DOHH2 (cell line): ENCODE results near the gene GJB6.

ENCODE experiments used
- CTCF ChIP-seq: fragments of 200-600 bp; sonication (generic); IDR thresholded peaks from one replicate; pipeline ENCODE4 v1.5.1; 2014; ENCODE audit warnings: antibody characterized with exemption, mild to moderate bottlenecking, low read depth, low read length; ENCODE audit not compliant: poor library complexity, severe bottlenecking
- EZH2phosphoT487 ChIP-seq: fragments of 200-600 bp; sonication (generic); IDR thresholded peaks from 2 replicates; pipeline ENCODE4 v1.6.1; 2017; ENCODE audit warnings: borderline replicate concordance, mild to moderate bottlenecking, antibody characterized with exemption, low read length, moderate library complexity, mixed read lengths

- TF ChIP-seq CTCF (no peak), EZH2phosphoT487 (peak; percentile 26; the same call in 1 of the 2 replicates)
Observed at GRCh38 chr13:20193162-20193906, 38.8 kb downstream of the GJB6 start.
